HG03060 (cell line): Measurements from ENCODE around the gene MED14.

Experiments used
- ATAC-seq: cut with Tn5 transposase; IDR thresholded peaks from one replicate; pipeline ENCODE4 v1.9.1; 2021; ENCODE audit warnings: low read depth, moderate number of reproducible peaks; ENCODE audit not compliant: unreplicated experiment

MED14 gene

DNA sequence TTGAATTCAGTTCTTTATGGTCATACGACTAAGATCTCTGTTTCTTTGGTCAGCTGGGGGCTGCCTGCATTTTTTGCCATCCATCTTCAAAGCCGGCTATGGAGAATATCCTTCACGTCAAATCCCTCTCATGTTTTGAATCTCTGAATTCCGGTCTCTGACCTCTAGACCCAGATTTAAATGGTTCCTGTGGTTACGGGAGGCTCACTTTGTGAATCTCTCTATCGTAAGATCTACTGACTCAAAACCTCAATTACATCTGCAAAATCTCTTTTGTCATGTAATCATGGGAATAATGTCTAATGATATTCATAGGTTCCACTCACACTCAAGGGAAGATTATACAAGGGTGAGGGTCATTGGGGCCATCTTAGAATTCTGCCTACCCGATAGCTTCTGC, 117.8 kb downstream of the MED14 start:
- ATAC-seq = no peak

DNA sequence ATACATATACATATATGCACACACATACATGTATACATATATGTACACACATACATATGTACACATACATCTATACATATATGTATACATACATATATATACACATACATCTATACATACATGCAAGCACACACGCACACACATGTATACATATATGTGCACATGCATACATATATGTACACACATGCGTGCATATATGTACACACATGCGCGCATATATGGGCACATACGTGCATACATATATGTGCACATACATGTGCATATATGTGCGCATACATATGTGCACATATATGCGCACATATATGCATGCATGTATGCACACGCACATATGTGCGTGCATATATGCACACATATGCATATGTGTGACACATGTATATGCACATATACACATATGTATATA, 119.4 kb downstream of the MED14 start:
- ATAC-seq = no peak

DNA sequence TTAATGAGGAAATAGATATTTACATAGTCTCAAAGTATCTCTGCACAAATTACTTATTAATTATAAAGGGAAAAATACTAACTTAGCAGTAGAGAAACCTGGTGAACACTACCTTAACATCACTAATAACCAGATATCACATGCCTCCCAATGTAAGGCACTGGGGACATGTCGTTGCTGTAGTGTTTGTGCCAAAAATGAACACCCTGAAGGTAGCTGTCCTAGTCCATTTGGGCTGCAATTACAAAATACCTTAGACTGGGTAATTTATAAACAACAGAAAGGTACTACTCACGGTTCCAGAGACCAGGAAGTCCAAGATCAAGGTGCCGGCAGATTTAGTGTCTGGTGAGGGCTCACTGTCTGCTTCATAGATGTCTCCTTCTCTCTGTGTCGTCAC, 122.8 kb downstream of the MED14 start:
- no peak for ATAC-seq

DNA sequence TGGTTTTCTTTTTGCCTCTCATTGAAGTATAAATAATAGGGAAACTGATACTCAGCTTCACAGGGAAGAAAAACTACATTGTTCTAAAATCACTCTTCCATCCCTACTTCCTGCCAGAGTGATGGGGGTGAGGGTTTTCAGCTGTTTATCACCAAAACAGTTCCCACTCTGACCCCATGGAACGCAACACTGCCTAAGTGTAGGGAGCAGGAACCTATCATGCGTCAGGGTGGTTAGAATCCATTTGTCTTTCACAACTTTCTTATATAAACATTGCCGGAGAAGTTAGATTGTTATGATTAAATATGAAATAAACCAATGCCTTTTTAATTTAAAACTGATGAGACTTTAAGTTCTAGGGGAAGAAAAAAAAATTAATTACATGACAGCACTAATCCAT, 128.0 kb downstream of the MED14 start:
- ATAC-seq = no peak

DNA sequence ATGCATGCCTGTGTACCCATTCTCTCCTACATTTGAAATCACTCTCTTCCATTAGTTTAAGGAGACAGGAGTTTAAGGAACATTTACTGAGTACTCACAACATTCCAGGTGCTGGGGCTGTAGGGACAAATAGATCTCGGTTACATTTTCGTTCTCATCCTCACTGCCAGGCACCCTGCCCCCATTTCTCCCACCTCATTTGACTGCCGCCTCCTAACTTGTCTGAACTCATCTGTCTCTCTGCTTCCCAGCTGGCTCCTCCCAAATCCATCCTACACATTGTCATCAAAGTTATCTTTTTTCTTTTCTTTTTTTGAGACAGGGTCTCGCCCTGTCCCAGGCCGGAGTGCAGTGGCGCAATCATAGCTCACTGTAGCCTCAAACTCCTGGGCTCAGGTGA, 131.9 kb downstream of the MED14 start:
- no peak for ATAC-seq
